Measurements from ENCODE around the gene IER2.
"Not testable (repeated sequence)": the region's sequence is repeated elsewhere in the genome, so short reads cannot be mapped to it uniquely, and the experiment has no call there.

The IER2 gene

DNA sequence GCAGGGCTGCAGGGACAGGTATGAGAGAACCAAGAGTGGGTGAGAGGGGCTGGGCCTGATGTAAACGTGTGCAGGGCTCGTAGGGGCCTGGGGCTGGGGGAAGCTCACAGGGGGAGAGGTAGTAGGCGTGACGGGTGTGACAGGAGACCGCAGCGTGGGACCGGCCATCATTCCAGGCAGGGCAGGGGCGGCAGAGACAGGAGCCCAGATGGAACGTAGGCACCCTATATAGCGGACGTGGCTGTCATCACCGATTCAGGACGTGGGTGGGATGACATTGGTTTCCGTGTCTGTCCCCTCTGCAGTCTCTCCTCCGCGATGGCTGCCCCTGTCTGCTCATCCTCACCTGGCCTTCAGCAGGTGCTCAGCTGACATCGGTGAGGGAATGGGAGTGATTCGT lies 48.4 kb downstream of the IER2 start:
- TF ChIP-seq, protein P1, sequence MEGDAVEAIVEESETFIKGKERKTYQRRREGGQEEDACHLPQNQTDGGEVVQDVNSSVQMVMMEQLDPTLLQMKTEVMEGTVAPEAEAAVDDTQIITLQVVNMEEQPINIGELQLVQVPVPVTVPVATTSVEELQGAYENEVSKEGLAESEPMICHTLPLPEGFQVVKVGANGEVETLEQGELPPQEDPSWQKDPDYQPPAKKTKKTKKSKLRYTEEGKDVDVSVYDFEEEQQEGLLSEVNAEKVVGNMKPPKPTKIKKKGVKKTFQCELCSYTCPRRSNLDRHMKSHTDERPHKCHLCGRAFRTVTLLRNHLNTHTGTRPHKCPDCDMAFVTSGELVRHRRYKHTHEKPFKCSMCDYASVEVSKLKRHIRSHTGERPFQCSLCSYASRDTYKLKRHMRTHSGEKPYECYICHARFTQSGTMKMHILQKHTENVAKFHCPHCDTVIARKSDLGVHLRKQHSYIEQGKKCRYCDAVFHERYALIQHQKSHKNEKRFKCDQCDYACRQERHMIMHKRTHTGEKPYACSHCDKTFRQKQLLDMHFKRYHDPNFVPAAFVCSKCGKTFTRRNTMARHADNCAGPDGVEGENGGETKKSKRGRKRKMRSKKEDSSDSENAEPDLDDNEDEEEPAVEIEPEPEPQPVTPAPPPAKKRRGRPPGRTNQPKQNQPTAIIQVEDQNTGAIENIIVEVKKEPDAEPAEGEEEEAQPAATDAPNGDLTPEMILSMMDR (IDR thresholded peaks at IDR 0.05; ENCODE audit: extremely low read depth, insufficient read depth, missing control alignments), result no peak
- in situ Hi-C loops (cut with MboI; ENCODE audit: low pct_unique_long_range_greater_than_20kb, low sequenced_read_pairs, unreplicated experiment), result no loop called here
- DNase-seq (ENCODE audit: low spot score), result no peak

DNA sequence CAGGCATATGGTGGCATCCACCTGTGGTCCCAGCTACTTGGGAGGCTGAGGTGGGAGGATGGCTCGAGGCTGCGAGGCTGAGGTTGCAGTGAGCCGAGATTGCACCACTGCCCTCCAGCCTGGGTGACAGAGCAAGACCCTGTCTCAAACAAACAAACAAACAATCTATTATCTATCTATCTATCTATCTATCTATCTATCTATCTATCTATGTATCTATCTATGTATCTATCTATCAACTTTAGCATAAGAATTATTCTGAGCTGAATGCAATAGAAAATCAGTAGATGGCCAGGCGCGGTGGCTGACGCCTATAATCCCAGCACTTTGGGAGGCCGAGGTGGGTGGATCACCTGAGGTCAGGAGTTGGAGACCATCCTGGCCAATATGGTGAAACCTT lies 51.9 kb downstream of the IER2 start:
- not testable (repeated sequence) for DNase-seq (ENCODE audit: low spot score)
- in situ Hi-C loops (cut with MboI; ENCODE audit: low pct_unique_long_range_greater_than_20kb, low sequenced_read_pairs, unreplicated experiment), result loop anchor here (10.0 kb wide), 1 partner anchor 53 kb away; no protein-coding TSS in a partner anchor
